Endothelial cell of hepatic sinusoid (primary cell): ENCODE results near the gene TACC2.
"Not testable (repeated sequence)": the region's sequence is repeated elsewhere in the genome, so short reads cannot be mapped to it uniquely, and the experiment has no call there.

ENCODE experiments used
- in situ Hi-C: cut with HindIII; loops from 2 replicates; pipeline ENCODE4 v1.10.0; 2017; ENCODE audit warnings: low sequenced_read_pairs

Gene TACC2

GRCh38 chr10:121988361-121989324 lies at the start of gene TACC2:
TACC2 (plus strand) TSS chr10:121989163; CDS start chr10:122021982, 32,819 bp downstream.
- in situ Hi-C loops: no loop called here

GRCh38 chr10:121941532-121941931 lies 47.4 kb upstream of the TACC2 start:
- in situ Hi-C loops: no loop called here

GRCh38 chr10:121942749-121943416 lies 46.1 kb upstream of the TACC2 start:
- in situ Hi-C loops: no loop called here

GRCh38 chr10:121947343-121948330 lies 41.3 kb upstream of the TACC2 start:
- in situ Hi-C loops: no loop called here

- in situ Hi-C loops: no loop called here
Observed at GRCh38 chr10:121949049-121949448, 39.9 kb upstream of the TACC2 start.

- in situ Hi-C loops: no loop called here
Observed at GRCh38 chr10:121949451-121949850, 39.5 kb upstream of the TACC2 start.

GRCh38 chr10:121952226-121952625 lies 36.7 kb upstream of the TACC2 start:
- in situ Hi-C loops: no loop called here

- in situ Hi-C loops: no loop called here
Observed at GRCh38 chr10:121956111-121957061, 32.6 kb upstream of the TACC2 start.

- in situ Hi-C loops: no loop called here
Observed at GRCh38 chr10:121959671-121960070, 29.3 kb upstream of the TACC2 start.

- in situ Hi-C loops: no loop called here
Observed at GRCh38 chr10:121961456-121961855, 27.5 kb upstream of the TACC2 start.

GRCh38 chr10:121965996-121966395 lies 23.0 kb upstream of the TACC2 start:
- in situ Hi-C loops: no loop called here

GRCh38 chr10:121969086-121969485 lies 19.9 kb upstream of the TACC2 start:
- in situ Hi-C loops: not testable (repeated sequence)

GRCh38 chr10:121974019-121974534 lies 14.9 kb upstream of the TACC2 start:
- in situ Hi-C loops: no loop called here

- in situ Hi-C loops: no loop called here
Observed at GRCh38 chr10:121974535-121975294, 14.2 kb upstream of the TACC2 start, which contains the start of gene NSMCE4A. NSMCE4A (minus strand) TSS chr10:121975217; CDS start chr10:121975165, 52 bp downstream.

GRCh38 chr10:121975295-121976086 lies 13.5 kb upstream of the TACC2 start:
- in situ Hi-C loops: no loop called here

- in situ Hi-C loops: no loop called here
Observed at GRCh38 chr10:121976607-121977006, 12.4 kb upstream of the TACC2 start.

GRCh38 chr10:121978511-121978910 lies 10.5 kb upstream of the TACC2 start:
- in situ Hi-C loops: no loop called here

- in situ Hi-C loops: no loop called here
Observed at GRCh38 chr10:121981346-121981745, 7.6 kb upstream of the TACC2 start.
